ENCODE results near the gene SLC9A9.

SLC9A9 gene

GRCh38 chr3:143590660-143591059 lies 257.6 kb downstream of the SLC9A9 start:
- no peak for DNase-seq

DNA sequence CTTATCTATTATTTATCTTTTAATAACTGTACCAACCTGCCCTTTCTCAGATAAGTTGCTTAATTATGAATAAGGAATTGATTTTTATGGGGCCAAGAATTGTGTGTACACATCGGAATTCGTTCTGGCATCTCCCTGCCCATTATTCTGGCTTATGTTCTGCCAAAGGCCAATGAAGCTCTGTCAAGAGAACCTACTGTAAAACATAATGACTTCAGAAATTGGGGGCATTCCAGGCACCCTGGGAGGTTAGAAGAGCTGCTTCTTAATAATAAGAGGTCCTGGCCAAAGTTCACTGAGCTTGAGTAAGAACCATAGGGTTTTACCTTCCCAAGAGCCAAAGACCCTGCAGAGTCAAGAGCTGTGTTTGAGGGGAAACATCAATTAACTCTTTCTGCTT lies 261.7 kb downstream of the SLC9A9 start:
- DNase-seq = no peak

- DNase-seq = no peak
Measured at GRCh38 chr3:143585720-143586456, 262.4 kb downstream of the SLC9A9 start.

- DNase-seq = no peak
Measured at GRCh38 chr3:143584474-143584873, 263.8 kb downstream of the SLC9A9 start.

DNA sequence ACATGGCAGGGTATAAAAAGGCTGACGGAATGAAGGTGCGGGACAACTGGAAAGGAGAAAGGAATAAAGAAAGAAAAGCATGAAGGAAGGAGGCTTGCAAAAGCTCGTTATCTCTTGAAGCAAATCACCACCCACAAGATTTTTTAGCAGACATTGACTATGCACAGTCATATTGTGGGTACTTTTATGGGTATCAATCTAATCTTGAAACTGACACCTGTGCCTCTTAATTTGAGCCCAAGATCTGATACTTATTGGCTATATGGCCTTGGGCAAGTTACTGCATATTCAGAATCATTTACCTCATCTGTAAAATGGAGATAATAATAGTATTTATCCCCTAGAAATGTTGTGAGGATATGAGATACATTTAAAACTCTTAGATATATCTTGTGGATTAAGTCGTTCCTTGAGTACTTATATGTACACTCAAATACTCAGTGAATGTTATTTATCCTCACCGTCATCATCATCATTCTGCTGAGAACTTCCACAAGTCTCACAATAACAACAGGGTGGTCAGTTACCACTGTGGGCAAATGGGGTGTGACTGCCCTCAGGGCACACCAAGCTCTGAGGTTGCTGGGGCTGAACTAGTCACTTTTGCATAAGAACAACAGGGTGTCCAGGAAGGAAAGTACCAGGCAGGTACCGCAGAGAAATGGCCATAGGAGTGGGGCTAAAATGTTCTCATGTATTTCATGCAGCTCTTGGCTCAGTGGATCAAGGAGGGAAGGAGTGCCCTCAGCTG lies 266.1 kb downstream of the SLC9A9 start:
- no peak for DNase-seq

GRCh38 chr3:143578810-143579435 lies 269.3 kb downstream of the SLC9A9 start:
- DNase-seq = no peak

- no peak for DNase-seq
Measured at GRCh38 chr3:143576568-143577270, 271.5 kb downstream of the SLC9A9 start.

DNA sequence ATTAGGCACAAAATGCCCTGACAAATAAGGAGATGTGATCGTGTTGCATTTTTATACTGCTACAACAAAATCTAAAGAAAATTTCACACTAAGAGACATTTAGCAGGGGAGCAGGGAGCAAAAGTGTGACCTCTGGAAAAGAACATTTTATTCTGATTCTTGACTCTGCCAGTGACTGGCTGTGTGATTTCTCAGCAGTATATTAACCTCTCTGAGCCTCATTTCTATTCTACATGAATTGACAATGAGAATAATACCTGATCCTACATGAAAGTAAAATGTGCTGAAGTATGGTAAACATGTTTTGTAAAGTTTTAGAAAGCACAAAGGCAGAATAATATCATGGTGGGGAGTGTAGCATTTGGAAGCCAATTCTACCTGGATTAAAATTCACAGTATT lies 273.3 kb downstream of the SLC9A9 start:
- no peak for DNase-seq

DNA sequence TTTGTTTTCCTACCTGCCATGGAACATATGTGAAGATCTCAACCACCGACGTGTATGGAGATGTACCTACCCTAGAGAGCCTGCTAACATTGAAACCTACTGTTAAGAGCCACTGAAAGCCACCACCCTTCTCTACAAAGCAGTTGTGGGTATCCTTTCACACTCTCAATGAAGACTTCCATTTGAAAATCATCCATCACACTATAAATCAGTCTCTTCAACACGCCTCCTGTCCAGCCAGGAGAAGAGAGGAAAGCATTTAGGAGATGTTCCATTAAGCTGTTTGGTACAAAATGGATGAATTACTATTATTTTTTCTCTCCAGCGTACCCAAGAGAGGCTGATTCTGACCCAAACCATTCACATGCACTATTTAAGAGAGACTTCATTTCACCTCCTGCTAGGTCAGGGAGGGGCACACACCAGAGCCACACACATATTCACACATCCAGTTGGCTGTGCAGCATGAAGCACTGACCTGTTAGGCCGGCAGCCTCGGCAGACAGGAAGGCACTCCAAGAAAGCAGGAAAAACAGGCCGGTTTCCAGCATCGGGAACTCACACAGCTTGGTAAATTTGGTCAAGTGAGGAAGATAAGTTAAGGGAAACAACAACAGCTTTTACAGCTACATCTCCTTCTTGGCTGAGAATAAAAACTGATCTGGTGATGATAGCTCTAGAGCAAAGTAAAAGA lies 274.5 kb downstream of the SLC9A9 start:
- DNase-seq = no peak

DNA sequence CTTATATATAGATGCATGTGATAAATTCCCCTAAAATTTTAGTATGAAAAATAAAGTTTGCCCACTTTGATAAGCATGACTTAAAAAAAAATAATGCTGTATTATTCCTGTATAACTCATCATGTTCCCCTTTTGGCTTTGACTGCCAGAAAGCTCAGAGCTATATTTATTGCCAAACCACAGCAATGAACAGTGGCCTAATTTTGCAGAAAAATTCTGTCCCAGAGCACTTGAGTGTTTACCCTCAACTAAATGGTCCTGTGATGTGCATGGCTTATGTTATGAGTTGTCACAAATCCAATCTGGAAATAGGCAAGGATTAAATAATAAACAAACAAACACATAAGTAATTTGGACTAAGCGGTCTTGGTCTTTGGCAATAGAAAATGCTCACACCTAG lies 276.7 kb downstream of the SLC9A9 start:
- no peak for DNase-seq

DNA sequence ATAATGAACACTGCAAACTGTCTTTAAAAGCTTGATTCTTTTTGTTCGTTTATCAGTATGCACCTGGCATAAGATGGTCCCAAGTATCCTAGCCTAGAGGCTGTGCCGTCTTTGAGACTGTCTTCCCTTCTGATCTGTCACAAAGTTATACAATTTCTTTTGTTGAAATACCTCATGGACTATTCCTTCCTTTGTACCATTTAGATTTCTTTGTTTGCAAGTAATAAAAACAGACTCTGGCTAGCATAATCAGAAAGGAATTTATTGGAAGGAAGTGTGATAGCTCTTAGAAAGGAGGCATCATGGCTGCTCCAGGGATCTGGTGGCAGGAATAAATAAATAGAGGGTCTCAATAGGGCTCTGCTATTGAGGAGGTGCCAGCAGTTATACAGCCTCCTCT lies 280.4 kb downstream of the SLC9A9 start:
- no peak for DNase-seq

DNA sequence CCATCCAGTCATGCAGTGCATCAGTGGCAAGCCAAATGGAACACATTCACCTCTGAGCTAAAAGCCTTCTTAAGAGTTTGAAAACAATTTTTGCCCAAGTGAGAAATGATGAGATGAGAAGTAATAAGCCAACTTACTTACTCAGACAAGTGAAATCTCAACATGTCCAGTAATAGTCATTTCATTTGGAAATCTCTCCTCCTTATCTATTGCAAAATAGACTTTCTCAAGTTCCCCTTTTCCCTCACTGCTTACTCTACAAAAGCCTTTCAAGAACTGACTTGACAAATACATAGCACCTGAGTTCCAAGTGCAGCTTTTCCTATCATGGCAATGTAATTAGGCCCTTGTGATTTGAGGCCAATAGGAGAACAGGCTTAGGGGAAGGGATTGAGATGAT lies 282.3 kb downstream of the SLC9A9 start:
- no peak for DNase-seq

DNA sequence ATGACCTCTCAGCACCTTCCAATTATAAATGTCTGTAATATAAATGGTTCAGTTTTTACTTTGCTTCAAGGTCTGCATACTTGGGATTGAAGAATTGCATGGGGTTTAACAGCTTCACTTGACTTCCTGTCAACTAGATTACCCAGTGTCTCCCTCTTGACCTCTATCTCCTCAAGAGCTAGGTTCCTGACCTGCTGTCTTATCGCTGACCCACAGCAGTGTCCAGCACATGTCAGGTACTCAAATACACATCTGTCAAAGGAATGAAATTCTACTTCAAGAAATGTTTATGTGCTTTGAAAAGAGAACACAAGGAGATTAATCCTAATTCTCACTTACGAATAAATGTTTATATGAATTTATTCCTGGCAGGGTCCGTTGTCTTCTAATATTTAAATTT lies 284.5 kb downstream of the SLC9A9 start:
- DNase-seq = no peak

- DNase-seq = no peak
Measured at GRCh38 chr3:143562789-143563188, 285.5 kb downstream of the SLC9A9 start.

DNA sequence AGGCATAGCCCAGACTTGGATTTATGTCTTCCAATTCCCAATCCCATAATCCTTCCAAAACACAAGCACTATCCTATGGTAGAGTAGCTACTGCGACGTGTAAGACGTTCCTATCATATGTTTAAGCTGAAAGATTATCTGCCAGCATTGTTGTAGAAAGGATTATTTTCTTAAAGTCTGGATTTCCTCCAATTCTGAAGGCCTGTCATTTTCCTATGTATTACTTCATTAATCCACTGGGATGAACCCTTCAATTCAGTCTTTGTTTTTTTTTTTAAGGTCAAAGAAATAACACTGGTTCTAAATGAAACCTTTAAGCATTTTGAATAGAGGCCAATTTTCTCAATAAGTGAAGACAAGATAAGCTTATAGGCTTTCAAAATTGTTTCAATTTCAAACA lies 289.0 kb downstream of the SLC9A9 start:
- DNase-seq = no peak

DNA sequence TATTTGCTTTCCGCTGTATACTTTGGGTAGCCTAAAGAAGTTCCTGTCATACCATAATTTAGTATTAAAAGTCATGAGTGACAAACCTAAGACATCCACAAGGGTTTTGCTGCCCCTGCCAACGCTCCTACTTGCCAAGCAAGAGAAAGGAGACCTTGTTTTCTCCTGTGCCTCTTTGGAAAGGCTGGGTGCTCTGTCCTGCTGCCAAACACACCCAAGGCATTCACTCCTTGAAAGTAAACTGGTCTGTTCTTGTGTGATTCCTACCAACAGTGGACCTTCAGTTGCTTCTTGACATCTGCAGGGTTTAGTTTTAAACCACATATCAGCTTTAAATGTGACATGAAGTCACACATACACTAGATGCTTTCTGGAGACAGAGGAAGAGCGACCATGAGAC lies 295.4 kb downstream of the SLC9A9 start:
- DNase-seq = no peak

DNA sequence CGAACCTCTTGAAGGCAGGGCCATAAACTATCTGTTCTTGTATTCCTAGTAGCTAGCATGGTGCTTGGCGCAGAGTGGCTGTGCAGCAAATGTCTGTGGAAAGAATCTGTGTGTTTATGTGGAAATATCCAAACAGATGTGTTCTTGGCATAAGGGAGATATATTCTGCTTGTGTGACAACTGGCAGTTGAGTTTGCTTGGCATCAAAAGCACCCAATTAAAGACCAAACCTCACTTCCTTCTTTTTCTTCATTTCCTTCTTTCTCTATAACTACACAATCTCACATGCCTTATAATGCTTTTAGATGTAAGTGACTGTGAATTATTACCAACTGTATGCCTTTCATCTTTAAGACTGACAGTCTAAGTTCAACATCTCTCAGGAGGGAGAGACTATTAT lies 296.5 kb downstream of the SLC9A9 start:
- no peak for DNase-seq

GRCh38 chr3:143548861-143549497 lies 299.3 kb downstream of the SLC9A9 start:
- no peak for DNase-seq

DNA sequence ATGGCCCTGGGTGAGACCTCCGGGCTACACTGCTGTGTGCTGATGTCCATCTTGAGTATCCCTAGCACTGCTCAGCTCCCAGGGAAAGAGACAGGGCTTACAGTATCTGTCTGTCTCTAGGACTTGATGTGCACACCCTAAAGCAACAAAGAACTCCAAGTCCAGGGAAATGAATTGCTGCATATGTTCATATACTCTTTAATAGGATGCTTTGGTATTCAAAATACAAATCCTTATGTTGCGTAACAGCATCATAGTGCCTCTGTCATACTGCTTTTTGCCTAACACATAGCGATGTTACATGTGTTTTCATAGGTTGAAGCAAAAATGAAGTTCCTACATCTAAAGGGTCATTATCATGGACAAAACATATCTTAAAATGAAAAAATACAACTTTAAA lies 299.9 kb downstream of the SLC9A9 start:
- DNase-seq = no peak

DNA sequence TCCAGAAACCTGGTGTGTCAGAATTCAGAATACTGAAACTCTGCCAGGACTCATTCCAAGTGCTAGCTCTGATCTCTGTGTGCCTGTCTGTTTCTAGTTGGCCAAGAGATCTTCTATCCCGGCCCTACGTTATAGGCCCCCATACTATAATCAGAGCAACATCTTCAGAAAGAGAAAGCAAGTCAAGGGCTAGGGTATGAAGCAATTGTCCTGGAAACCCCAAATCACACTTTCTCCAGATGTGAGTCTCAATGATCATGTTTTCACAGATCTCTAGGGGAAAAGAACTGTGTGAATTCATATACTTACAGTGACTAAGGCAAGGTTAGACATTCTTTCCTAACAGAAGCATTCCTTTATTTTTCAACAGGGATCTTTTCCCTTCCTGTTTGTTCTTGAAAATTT lies 309.7 kb downstream of the SLC9A9 start:
- DNase-seq = no peak

DNA sequence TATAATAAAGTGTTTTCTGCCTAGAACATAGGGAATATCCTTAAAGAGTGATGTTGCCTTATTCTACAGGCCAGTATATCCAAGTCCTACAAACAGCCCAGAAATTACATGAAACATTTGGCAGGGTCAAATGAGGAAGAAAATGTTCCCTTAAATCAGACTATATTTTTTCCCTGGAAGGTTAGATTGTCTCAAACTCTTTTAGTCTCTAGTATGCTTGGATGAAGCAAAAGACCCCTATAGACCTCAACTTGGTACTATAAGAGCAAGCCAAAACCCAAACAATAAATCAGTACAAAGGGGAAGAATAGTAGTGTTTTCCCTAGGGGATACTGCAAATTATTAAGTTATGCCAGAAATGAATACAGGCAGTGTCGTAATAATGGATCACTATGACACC lies 310.2 kb downstream of the SLC9A9 start:
- no peak for DNase-seq

DNA sequence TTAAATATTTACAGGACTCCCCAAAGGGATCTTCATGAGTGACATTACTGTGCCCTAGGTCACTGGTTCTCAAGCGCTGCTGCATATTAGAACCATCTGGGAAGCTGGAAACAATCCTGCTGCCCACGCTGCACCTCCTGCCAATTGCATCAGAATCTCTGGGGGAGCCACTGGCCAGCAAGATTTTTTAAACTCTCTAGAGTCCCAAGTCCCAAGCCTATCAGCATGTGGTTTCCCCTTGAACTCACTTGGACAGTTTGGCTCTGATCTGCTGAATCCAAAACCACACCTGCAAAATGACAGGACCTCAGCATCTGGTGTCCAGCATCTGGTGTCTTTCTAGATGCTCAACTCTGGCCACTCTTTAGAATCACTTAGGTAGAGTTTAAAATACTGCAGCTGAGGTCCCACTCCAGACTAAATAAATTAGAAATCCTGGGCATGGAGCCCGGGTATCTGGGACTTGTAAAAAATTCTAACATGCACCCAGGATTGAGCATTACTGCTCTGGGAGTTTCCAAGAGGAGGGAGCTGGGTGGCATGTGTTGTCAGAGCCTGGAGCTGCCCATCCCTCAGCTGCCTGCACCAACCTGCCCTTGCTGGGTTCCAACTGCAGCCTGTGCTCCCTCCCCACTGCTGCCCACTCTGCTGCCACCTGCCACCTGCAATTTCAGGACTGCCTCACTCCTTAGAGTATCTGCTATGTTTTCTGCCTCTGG lies 311.3 kb downstream of the SLC9A9 start:
- no peak for DNase-seq

All from DMS79 treated with DMSO at 0.1 percent for 48 hours (cell line).